Testis (tissue), 2 donors: ENCODE data around the gene SGCG.

Source experiments
- POLR2A ChIP-seq: fragments of 450-650 bp; IDR thresholded peaks from one replicate; pipeline ENCODE4 v1.6.1; 2017; ENCODE audit warnings: antibody characterized with exemption, mild to moderate bottlenecking, moderate library complexity
- TF ChIP-seq, protein P1 (sequence below), 3 experiments: fragments of 450-650 bp in 2 of 3; fragments of 200-600 bp in 1 of 3; sonication (generic) in 1 of 3; IDR thresholded peaks; one replicate each; pipeline ENCODE4 v1.5.1; 2016 to 2019; ENCODE audit warnings: antibody characterized with exemption in 3 of 3, mild to moderate bottlenecking in 2 of 3, moderate library complexity in 1 of 3

DNA sequence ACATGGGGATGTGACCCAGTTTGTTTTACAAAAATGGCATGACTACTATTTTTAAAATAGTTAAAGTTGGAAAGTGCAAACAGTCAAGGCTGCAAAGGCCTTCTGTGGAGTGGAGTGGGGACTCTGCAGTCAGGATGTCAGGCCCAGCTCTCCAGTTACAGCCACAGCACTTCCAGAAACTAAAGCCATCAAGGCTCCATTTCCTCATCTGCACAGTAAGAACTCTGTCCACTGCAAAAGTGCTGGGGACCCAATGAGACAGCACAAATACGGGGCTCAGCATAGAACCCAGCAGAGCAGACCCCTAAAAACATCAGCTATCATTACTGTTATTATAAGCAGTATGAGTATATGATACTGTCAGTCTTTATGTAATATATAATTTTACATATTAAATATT lies 179.1 kb downstream of the SGCG start:
- TF ChIP-seq, protein P1, sequence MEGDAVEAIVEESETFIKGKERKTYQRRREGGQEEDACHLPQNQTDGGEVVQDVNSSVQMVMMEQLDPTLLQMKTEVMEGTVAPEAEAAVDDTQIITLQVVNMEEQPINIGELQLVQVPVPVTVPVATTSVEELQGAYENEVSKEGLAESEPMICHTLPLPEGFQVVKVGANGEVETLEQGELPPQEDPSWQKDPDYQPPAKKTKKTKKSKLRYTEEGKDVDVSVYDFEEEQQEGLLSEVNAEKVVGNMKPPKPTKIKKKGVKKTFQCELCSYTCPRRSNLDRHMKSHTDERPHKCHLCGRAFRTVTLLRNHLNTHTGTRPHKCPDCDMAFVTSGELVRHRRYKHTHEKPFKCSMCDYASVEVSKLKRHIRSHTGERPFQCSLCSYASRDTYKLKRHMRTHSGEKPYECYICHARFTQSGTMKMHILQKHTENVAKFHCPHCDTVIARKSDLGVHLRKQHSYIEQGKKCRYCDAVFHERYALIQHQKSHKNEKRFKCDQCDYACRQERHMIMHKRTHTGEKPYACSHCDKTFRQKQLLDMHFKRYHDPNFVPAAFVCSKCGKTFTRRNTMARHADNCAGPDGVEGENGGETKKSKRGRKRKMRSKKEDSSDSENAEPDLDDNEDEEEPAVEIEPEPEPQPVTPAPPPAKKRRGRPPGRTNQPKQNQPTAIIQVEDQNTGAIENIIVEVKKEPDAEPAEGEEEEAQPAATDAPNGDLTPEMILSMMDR (IDR thresholded peaks at IDR 0.05) = no peak
- no peak for TF ChIP-seq POLR2A
